Activated CD8-positive, alpha-beta memory T cell treated with anti-CD3 and anti-CD28 coated beads, Interleukin-2, amount 50 U/mL, for 4 hours (primary cell): ENCODE results near the gene PSD4.
A peak's percentile ranks its signal among the peaks of the same experiment; 100 is the strongest.

Experiments used
- DNase-seq: peaks from one replicate; pipeline ENCODE4 v3.0.0-alpha.2; 2020

PSD4 gene

GRCh38 chr2:113225263-113226259 is 51.8 kb downstream of the PSD4 start:
- DNase-seq, result no peak

GRCh38 chr2:113226462-113226861 is 52.7 kb downstream of the PSD4 start:
- DNase-seq, result no peak

GRCh38 chr2:113227290-113227689 is 53.5 kb downstream of the PSD4 start:
- DNase-seq, result no peak

GRCh38 chr2:113227698-113228097 is 53.9 kb downstream of the PSD4 start:
- DNase-seq, result no peak

- DNase-seq, result no peak
Observed at GRCh38 chr2:113228351-113228750, 54.6 kb downstream of the PSD4 start.

- no peak for DNase-seq
Observed at GRCh38 chr2:113228991-113229716, 55.4 kb downstream of the PSD4 start.

GRCh38 chr2:113229795-113230194 is 56.0 kb downstream of the PSD4 start:
- no peak for DNase-seq

GRCh38 chr2:113230531-113230930 is 56.8 kb downstream of the PSD4 start:
- DNase-seq, result no peak

GRCh38 chr2:113231064-113231463 is 57.3 kb downstream of the PSD4 start:
- DNase-seq, result no peak

GRCh38 chr2:113232123-113232522 is 58.4 kb downstream of the PSD4 start:
- no peak for DNase-seq

- no peak for DNase-seq
Observed at GRCh38 chr2:113232740-113233139, 59.0 kb downstream of the PSD4 start.

GRCh38 chr2:113233593-113234550 is 60.1 kb downstream of the PSD4 start:
- DNase-seq, result no peak

GRCh38 chr2:113234721-113235346 is 61.1 kb downstream of the PSD4 start:
- no peak for DNase-seq

- DNase-seq, result peak; percentile 62
Observed at GRCh38 chr2:113235347-113236226, 61.8 kb downstream of the PSD4 start.

GRCh38 chr2:113236367-113237159 is 62.8 kb downstream of the PSD4 start:
- no peak for DNase-seq

- no peak for DNase-seq
Observed at GRCh38 chr2:113237604-113238160, 63.9 kb downstream of the PSD4 start.

- no peak for DNase-seq
Observed at GRCh38 chr2:113238871-113239839, 65.4 kb downstream of the PSD4 start.

- DNase-seq, result no peak
Observed at GRCh38 chr2:113240150-113240914, 66.6 kb downstream of the PSD4 start.
